Osteocyte (in vitro differentiated cells): ENCODE measurements around the gene TSPAN15. TPM values are rescaled to one million over a fixed set of nuclear protein-coding genes. Genes with fewer than 3 reads are reported as not detected.
"Not testable (repeated sequence)": the region's sequence is repeated elsewhere in the genome, so short reads cannot be mapped to it uniquely, and the experiment has no call there.

Experiments
- DNase-seq: peaks from one replicate; pipeline ENCODE4 v3.0.0; 2021; ENCODE audit warnings: mixed read lengths; ENCODE audit not compliant: unreplicated experiment; ENCODE audit errors: extremely low spot score
- H3K27ac Mint-ChIP-seq: one replicate; pipeline ENCODE4 v1.8.0; 2021; ENCODE audit warnings: mild to moderate bottlenecking, mixed read lengths; ENCODE audit not compliant: unreplicated experiment
- H3K27me3 Mint-ChIP-seq: one replicate; pipeline ENCODE4 v1.8.0; 2021; ENCODE audit warnings: mixed read lengths; ENCODE audit not compliant: unreplicated experiment
- H3K36me3 Mint-ChIP-seq: one replicate; pipeline ENCODE4 v1.8.0; 2021; ENCODE audit warnings: mixed read lengths; ENCODE audit not compliant: unreplicated experiment
- H3K4me1 Mint-ChIP-seq: one replicate; pipeline ENCODE4 v1.8.0; 2021; ENCODE audit warnings: mixed read lengths; ENCODE audit not compliant: unreplicated experiment
- H3K4me3 Mint-ChIP-seq: one replicate; pipeline ENCODE4 v1.8.0; 2021; ENCODE audit warnings: mild to moderate bottlenecking, moderate library complexity, mixed read lengths; ENCODE audit not compliant: unreplicated experiment
- H3K9me3 Mint-ChIP-seq: one replicate; pipeline ENCODE4 v1.8.0; 2021; ENCODE audit warnings: mixed read lengths; ENCODE audit not compliant: unreplicated experiment
- CTCF ChIP-seq: fragments of 200-600 bp; sonication (generic); IDR thresholded peaks from 2 replicates; pipeline ENCODE4 v1.5.0; 2021; ENCODE audit warnings: antibody characterized with exemption, mild to moderate bottlenecking, moderate library complexity
- total RNA-seq: library from RNA; stranded (reverse); gene quantifications from 2 replicates; pipeline ENCODE4 v1.2.1, GENCODE V29; 2021

The TSPAN15 gene
- total RNA-seq, 1 donor from 2014 or later, result 0.94 TPM

- no peak overlapping the region for H3K27ac Mint-ChIP-seq
- DNase-seq, result no peak
- peaks cover 2% of the 10 kb centered on the region for H3K36me3 Mint-ChIP-seq
- peaks cover 5% of the 10 kb centered on the region for H3K4me1 Mint-ChIP-seq
- no peaks in the 10 kb centered on the region for H3K27me3 Mint-ChIP-seq
- peaks cover 13% of the 10 kb centered on the region for H3K9me3 Mint-ChIP-seq
- TF ChIP-seq CTCF, result no peak
- H3K4me3 Mint-ChIP-seq, result no peak overlapping the region
Measured at GRCh38 chr10:69486922-69487730, 35.9 kb downstream of the TSPAN15 start.

- DNase-seq, H3K36me3 Mint-ChIP-seq, H3K27me3 Mint-ChIP-seq, H3K4me3 Mint-ChIP-seq, H3K27ac Mint-ChIP-seq, H3K4me1 Mint-ChIP-seq: not testable (repeated sequence)
- peaks cover 13% of the 10 kb centered on the region for H3K9me3 Mint-ChIP-seq
Measured at GRCh38 chr10:69488149-69488844, 37.0 kb downstream of the TSPAN15 start.

- H3K4me3 Mint-ChIP-seq, result not testable (repeated sequence)
Measured at GRCh38 chr10:69488856-69489255, 37.6 kb downstream of the TSPAN15 start.

GRCh38 chr10:69489506-69490090 is 38.3 kb downstream of the TSPAN15 start:
- Mint-ChIP-seq H3K9me3 (peaks cover 13% of the 10 kb centered on the region), H3K4me3 (no peak overlapping the region), H3K27me3 (no peaks in the 10 kb centered on the region), H3K27ac (no peak overlapping the region), H3K36me3 (peaks cover 2% of the 10 kb centered on the region), H3K4me1 (peaks cover 5% of the 10 kb centered on the region)
- no peak for TF ChIP-seq CTCF
- DNase-seq, result no peak

More at GRCh38 chr10:69488856-69489255, 37.6 kb downstream of the TSPAN15 start:
- H3K27ac Mint-ChIP-seq, DNase-seq, H3K27me3 Mint-ChIP-seq, H3K36me3 Mint-ChIP-seq, H3K4me1 Mint-ChIP-seq: not testable (repeated sequence)
- peaks cover 13% of the 10 kb centered on the region for H3K9me3 Mint-ChIP-seq

- no peak for DNase-seq
- H3K9me3 Mint-ChIP-seq, result peaks cover 13% of the 10 kb centered on the region
- peaks cover 1% of the 10 kb centered on the region for H3K27me3 Mint-ChIP-seq
- peaks cover 2% of the 10 kb centered on the region for H3K36me3 Mint-ChIP-seq
- H3K4me1 Mint-ChIP-seq, result peaks cover 5% of the 10 kb centered on the region
- H3K4me3 Mint-ChIP-seq, result no peak overlapping the region
- no peak for TF ChIP-seq CTCF
- H3K27ac Mint-ChIP-seq, result no peak overlapping the region
Measured at GRCh38 chr10:69490876-69491275, 39.6 kb downstream of the TSPAN15 start.

- Mint-ChIP-seq H3K9me3 (peaks cover 13% of the 10 kb centered on the region), H3K27me3 (peaks cover 3% of the 10 kb centered on the region), H3K4me3 (no peak overlapping the region), H3K27ac (no peak overlapping the region), H3K4me1 (peaks cover 5% of the 10 kb centered on the region), H3K36me3 (peaks cover 2% of the 10 kb centered on the region)
- DNase-seq, result no peak
- TF ChIP-seq CTCF, result no peak
Measured at GRCh38 chr10:69491611-69492010, 40.3 kb downstream of the TSPAN15 start.
